Activated CD4-positive, alpha-beta T cell treated with anti-CD3 and anti-CD28 coated beads, Interleukin-2, amount 10 ng/mL, durations not matched to agents 24 days and 14 days (primary cell): Measurements from ENCODE around the gene NECAB3. TPM values are rescaled to one million over a fixed set of nuclear protein-coding genes. Genes with fewer than 3 reads are reported as not detected.

ENCODE experiments used
- DNase-seq: peaks from one replicate; pipeline ENCODE4 v3.0.0; 2022
- H3K27ac Mint-ChIP-seq: one replicate; pipeline ENCODE4 v1.8.0; 2022; ENCODE audit warnings: mild to moderate bottlenecking, mixed read lengths
- H3K27me3 Mint-ChIP-seq: one replicate; pipeline ENCODE4 v1.8.0; 2022; ENCODE audit warnings: mixed read lengths
- H3K36me3 Mint-ChIP-seq: one replicate; pipeline ENCODE4 v1.8.0; 2022; ENCODE audit warnings: low read depth, mild to moderate bottlenecking, mixed read lengths
- H3K4me1 Mint-ChIP-seq: one replicate; pipeline ENCODE4 v1.8.0; 2021; ENCODE audit warnings: mixed read lengths
- H3K4me3 Mint-ChIP-seq: one replicate; pipeline ENCODE4 v1.8.0; 2022; ENCODE audit warnings: mild to moderate bottlenecking, moderate library complexity, mixed read lengths
- H3K9me3 Mint-ChIP-seq: one replicate; pipeline ENCODE4 v1.8.0; 2021; ENCODE audit warnings: mixed read lengths
- intact Hi-C: fragments of 100-400 bp; cut with micrococcal nuclease; formaldehyde crosslinking; loops from one replicate; pipeline ENCODE4 v1.15.1; 2023
- total RNA-seq: library from RNA; stranded (reverse); gene quantifications from 2 replicates; pipeline ENCODE4 v1.2.3, GENCODE V29; 2022

The NECAB3 gene
- total RNA-seq, 1 donor from 2014 or later = 29.0 TPM

DNA sequence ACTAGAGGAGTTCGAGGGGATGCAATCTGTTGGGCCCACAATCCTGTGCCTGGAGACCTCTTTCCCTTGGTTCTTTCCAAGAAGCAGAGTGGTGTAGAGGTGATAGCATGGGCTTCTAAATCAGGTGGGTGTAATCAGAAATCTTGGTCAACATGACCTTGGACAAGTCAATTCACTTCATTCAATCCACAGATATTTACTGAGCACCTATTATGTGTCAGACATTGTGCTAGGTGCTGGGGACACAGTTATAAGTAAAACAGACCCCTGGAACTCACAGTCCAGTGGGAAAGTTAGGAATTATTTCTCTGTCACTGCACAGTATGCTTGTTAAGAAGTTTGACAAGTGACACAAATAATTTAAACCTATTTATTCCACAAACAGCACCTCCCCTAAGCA, 15.3 kb upstream of the NECAB3 start:
- Mint-ChIP-seq H3K4me1 (peaks cover 47% of the 10 kb centered on the region), H3K27me3 (no peaks in the 10 kb centered on the region), H3K27ac (peak overlapping the region; percentile 92), H3K36me3 (peaks cover 10% of the 10 kb centered on the region), H3K4me3 (peak overlapping the region; percentile 59), H3K9me3 (no peaks in the 10 kb centered on the region)
- no peak for DNase-seq
- intact Hi-C loops = loop anchor here (5.0 to 10.0 kb wide), 3 partner anchors 83 to 305 kb away; partner anchors contain the start of genes CHMP4B and RALY

DNA sequence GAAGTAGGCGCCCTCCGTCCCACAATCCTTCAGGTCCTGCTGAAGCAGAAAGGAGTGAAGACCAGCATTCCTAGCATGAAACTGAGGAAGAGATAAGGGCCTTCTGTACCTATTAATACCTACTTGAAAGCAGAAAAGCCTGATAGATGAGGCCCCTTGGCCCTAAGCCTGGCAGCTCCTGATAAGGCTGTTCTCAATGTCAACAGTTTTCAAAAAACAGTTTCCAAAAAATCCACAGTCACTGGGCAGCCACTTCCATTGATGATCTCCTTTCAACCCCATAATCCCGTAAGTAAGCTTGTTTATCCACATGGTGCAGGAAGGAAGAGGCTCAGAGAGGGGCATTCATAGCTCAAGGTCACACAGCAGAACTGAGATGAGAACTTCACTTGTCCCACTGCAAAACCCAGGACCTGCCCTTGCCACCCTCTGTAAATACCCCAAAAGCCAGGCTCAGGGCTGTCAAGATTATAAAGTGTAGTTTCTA, 14.8 kb upstream of the NECAB3 start:
- intact Hi-C loops = loop anchor here (1.0 to 10.0 kb wide), 4 partner anchors 20 to 306 kb away; partner anchors contain the start of genes CHMP4B and RALY
- H3K4me3 Mint-ChIP-seq = peak overlapping the region; percentile 16

DNA sequence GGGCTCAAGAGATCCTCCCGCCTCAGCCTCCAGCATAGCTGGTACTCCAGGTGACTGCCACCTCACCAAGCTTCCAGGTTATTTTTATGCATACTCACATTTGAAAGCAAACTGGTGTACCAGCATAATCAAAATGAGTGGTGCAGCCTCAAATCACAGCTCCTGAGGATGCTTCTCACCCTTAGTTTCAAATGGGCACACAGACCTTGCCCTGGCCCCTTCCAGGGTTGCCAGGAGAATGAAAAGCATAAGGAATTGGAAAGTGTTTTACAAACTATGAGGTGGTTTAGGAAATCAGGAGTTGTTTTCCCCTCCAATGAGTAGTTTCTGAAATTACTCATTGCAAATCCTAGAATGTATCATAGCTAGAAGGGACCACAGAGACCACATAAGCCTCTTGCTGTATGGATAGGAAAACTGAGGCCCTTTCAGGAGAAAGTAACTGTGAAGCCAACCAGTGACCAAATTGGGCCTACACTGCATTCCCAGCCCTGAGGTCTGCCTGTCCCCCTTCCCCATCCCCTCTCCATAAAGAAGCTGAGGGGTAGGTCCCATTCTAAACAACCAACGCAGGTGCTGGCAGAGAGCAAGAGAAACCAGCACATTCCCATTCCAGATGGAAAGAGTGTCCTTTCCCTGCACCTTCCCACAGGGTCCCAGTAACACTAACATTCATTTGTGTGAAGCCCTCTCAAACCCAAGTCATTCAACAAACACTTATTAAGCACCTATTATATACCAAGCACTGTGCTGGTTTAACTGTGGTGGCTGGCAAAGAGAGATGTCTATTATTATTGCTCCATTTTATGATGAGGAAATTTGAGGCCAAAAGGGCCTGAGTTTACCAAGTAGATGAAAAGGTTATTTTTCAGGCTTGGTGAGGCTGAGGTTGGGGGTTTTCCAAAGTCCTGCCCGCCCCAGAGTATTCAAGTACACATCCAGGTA, 14.0 kb upstream of the NECAB3 start:
- H3K27me3 Mint-ChIP-seq = no peaks in the 10 kb centered on the region
- peak overlapping the region; percentile 59 for H3K4me3 Mint-ChIP-seq
- peaks cover 55% of the 10 kb centered on the region for H3K4me1 Mint-ChIP-seq
- DNase-seq = peak; percentile 60
- peaks cover 9% of the 10 kb centered on the region for H3K36me3 Mint-ChIP-seq
- intact Hi-C loops = loop anchor here (1.0 to 10.0 kb wide), 6 partner anchors 21 to 307 kb away; partner anchors contain the start of genes C20orf144, CHMP4B, PXMP4 and RALY
- H3K9me3 Mint-ChIP-seq = no peaks in the 10 kb centered on the region
- peak overlapping the region; percentile 92 for H3K27ac Mint-ChIP-seq

More for the DNA sequence above, 14.8 kb upstream of the NECAB3 start:
- Mint-ChIP-seq H3K27me3 (no peaks in the 10 kb centered on the region), H3K9me3 (no peaks in the 10 kb centered on the region), H3K27ac (peak overlapping the region; percentile 92), H3K4me1 (peaks cover 52% of the 10 kb centered on the region), H3K36me3 (peaks cover 9% of the 10 kb centered on the region)
- DNase-seq = peak; percentile 60

DNA sequence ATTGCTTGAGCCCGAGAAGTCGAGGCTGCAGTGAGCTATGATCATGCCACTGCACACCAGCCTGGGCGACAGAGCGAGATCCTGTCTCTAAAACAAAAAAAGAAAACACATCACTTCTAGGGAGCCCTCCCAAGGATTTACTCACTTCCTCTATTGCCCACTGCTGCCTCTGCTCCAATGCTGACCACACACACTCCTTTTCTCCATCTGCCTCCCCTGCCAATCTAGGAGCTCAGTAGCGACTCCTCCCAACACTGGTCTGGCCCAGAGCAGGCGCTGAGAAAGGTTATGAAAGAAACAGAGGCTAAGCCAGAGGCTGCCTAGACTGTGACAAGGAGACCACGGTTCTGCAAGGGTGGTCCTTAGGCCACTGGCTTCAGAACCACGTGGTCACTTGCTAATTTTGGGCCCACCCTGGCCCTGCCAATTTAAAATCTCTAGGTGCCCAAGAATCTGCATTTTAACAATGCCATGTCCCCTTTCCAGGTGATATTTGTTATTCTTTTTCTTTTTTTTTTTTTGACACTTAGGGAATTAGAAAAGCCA, 13.2 kb upstream of the NECAB3 start:
- Mint-ChIP-seq H3K4me3 (peak overlapping the region; percentile 21), H3K27me3 (no peaks in the 10 kb centered on the region), H3K4me1 (peaks cover 61% of the 10 kb centered on the region), H3K9me3 (no peaks in the 10 kb centered on the region), H3K36me3 (peaks cover 9% of the 10 kb centered on the region), H3K27ac (no peak overlapping the region)
- peak; percentile 61 for DNase-seq
- intact Hi-C loops = loop anchor here (2.0 to 10.0 kb wide), 5 partner anchors 25 to 307 kb away; partner anchors contain the start of genes C20orf144, CHMP4B, PXMP4 and RALY

DNA sequence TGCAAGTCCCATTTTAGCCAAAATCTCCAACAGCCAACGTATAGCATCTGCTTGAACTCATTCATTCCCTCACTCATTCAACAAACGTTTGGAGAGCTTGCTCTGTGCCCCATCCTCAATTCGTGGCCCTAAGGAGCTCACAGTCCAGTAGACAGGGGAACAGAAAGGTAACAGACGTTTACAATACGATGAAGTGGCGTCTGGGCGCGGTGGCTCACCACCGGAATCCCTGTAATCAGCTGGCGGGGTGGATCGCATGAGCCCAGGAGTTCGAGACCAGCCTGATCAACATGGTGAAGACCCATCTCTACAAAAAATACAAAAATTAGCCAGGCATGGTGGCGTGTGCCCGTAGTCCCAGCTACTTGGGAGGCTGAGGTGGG, 12.7 kb upstream of the NECAB3 start:
- Mint-ChIP-seq H3K9me3 (no peaks in the 10 kb centered on the region), H3K27me3 (no peaks in the 10 kb centered on the region), H3K4me3 (peak overlapping the region; percentile 71), H3K4me1 (peaks cover 66% of the 10 kb centered on the region), H3K36me3 (peaks cover 9% of the 10 kb centered on the region), H3K27ac (peak overlapping the region; percentile 81)
- intact Hi-C loops = loop anchor here (1.0 to 10.0 kb wide), 6 partner anchors 13 to 308 kb away; partner anchors contain the start of genes C20orf144, CHMP4B, NECAB3 and PXMP4
- DNase-seq = peak; percentile 65

DNA sequence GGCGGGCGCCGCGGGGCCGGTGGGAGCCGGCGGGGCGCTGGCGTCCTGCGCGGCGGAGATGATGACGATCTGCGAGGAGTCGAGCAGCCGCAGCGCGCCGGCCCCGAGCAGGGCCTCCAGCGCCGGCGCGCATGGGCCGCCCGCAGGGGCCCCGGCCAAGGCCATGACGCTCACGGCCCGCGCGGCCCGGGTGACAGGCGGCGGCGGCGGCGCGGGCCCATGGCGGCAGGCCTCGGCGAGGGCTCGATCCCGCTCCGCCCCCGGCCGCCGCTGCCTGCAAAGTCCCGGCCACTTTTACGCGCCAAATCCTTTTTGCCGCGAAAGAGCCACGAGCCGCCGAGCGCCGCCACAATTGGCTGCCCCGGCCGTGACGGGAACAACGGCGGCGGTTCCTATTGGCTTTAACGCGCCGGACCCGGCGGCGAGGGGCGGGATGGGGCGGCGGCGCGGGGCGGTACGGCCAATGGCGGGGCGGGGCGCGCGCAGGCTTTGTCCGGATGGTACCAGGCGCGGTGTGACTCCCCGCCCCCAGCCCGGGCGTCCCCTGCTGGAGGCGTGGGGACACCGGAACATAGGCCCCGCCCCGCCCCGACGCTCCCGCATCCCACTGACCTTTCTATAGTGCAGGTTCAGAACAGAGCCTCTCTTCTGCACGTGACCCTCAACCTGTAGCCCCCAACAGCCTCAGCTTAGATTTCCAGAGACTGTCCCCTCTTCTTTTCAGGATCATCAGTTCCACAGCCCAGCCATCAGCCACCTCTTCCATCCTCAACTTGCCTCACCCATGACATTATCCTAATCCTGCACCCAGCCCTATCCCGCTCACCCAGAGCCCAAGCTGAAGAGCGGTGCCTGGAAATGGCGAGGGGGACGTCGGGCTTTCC, 12.1 kb upstream of the NECAB3 start, which contains the start of gene E2F1:
E2F1 (minus strand) TSS at position 286 of the 884 bp plus-strand sequence; CDS start at position 165, 121 bp downstream.
- H3K27ac Mint-ChIP-seq = peak within 1 kb of the TSS; percentile 93
- peak; percentile 99 for DNase-seq
- intact Hi-C loops = loop anchor here (1.0 to 10.0 kb wide), 6 partner anchors 12 to 308 kb away; partner anchors contain the start of genes C20orf144, CHMP4B, NECAB3 and PXMP4
- H3K27me3 Mint-ChIP-seq = no peaks in the 10 kb centered on the region
- peak within 1 kb of the TSS; percentile 96 for H3K4me3 Mint-ChIP-seq
- peaks cover 70% of the 10 kb centered on the region for H3K4me1 Mint-ChIP-seq
- peaks cover 11% of the 10 kb centered on the region for H3K36me3 Mint-ChIP-seq
- no peaks in the 10 kb centered on the region for H3K9me3 Mint-ChIP-seq

DNA sequence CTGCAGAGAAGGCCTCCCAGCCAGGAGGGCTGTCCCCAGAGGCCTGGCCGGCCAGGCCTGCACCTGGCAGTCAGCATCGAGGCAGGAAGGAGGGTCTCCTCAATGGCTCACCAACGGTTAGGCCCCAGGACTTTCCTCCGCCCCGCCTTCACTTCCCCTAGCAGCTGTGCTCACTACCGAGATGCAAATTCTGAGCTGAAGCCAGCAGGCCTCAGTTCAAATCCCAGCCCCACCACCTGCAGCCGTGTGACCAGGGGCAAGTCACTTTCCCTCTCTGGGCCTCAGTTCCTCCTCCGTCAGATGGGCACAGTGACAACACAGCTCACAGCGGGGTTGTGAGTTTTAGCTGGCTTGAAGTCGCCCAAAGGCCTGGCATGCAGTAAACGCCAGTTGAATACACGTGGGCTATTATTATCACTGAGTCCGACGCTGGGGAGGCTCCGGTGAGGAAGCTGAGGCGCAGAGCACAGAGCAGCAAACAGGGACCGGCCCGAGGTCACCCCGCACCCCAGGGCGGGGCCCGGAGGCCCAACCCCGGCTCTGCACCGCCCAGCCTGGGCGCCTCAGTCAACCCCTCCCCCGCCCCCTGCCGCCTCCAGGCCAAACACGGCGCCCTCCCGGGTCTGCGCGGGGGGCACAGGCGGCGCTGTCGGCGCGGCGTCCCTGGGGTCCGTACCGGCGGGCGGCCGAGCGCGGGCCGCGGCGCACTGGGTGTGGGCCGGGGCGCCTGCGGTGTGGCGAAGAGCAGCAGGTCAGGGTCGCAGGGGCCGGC, 11.3 kb upstream of the NECAB3 start:
- no peaks in the 10 kb centered on the region for H3K9me3 Mint-ChIP-seq
- H3K27me3 Mint-ChIP-seq = no peaks in the 10 kb centered on the region
- H3K27ac Mint-ChIP-seq = peak overlapping the region; percentile 93
- peak overlapping the region; percentile 96 for H3K4me3 Mint-ChIP-seq
- H3K4me1 Mint-ChIP-seq = peaks cover 77% of the 10 kb centered on the region
- peak; percentile 89 for DNase-seq
- peaks cover 12% of the 10 kb centered on the region for H3K36me3 Mint-ChIP-seq
- intact Hi-C loops = loop anchor here (1.0 to 10.0 kb wide), 6 partner anchors 11 to 309 kb away; partner anchors contain the start of genes C20orf144, CHMP4B, NECAB3 and PXMP4

DNA sequence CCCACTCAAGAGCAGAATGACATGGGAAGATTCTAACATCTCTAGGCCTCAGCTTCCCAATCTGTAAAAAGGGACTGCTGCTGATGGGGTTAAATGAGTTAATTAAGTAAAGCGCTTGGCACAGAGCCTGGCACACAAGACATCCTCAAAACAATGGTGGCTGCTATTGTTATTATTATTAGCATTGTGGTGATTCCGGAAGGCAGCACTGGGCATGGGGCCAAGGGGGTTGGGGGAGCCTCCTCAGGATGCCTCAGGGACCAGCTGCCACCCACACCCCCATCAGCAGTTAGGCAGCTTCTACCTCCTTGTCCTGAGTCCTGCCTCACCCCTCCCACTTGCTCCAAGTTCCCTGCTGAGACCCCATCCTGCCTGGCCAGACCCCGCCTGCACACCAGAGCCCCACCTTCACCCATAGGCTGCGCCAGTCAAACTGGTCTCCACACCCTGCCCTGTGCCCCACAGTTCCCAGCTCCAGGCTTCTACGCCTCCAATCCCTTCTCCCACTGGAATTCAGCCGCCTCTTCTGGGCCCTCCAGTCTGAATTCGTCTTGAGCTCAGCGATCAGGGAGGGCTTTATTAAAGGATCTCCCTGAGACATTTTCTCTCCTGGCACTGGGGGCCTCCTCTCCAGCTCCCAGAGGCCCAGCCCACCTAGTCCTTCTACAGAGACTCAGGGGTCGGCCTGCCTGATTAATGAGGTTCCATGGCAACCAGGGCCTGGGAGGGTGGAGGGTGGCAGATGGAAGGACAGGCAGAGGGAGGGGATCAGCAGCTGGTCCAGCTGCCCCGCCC, 10.5 kb upstream of the NECAB3 start:
- intact Hi-C loops = loop anchor here (5.0 to 10.0 kb wide), 3 partner anchors 88 to 310 kb away; partner anchors contain the start of genes CHMP4B and RALY
- Mint-ChIP-seq H3K27me3 (no peaks in the 10 kb centered on the region), H3K4me1 (peaks cover 77% of the 10 kb centered on the region), H3K9me3 (no peaks in the 10 kb centered on the region), H3K27ac (peak overlapping the region; percentile 93), H3K4me3 (peak overlapping the region; percentile 96), H3K36me3 (peaks cover 13% of the 10 kb centered on the region)
- no peak for DNase-seq

DNA sequence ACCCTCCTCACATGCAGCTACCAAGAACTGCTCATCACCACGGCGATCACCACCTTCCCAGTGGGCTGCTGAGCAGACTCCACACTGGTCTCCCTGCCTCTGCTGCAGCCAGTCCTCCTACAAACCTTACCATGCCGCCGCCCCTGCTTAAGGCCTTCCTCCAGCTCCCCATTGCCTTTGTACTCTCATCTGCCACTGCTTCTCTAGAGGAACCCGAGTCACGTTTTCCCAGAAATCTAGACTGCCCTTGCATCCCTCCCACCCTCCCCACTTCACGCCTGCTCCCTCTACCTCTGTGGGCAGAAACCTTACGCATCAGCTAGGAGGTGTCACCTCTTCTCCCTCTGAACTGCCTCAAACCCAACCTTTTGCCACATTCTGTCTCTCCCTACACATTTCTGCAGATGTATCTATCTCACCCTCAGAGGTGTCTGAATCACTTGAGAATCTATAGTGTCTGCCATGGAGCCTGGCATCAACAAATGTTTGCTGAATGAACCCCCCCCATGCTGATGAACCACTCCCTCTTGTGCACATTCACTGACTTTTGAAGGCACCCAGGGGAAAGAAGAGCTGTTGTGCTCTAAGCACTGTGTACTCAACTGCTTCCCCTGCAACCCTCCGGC, 7.6 kb upstream of the NECAB3 start:
- Mint-ChIP-seq H3K9me3 (no peaks in the 10 kb centered on the region), H3K36me3 (peaks cover 31% of the 10 kb centered on the region), H3K27me3 (no peaks in the 10 kb centered on the region), H3K4me3 (peak overlapping the region; percentile 74), H3K4me1 (peaks cover 69% of the 10 kb centered on the region), H3K27ac (peak overlapping the region; percentile 78)
- DNase-seq = peak; percentile 67
- intact Hi-C loops = loop anchor here (10.0 kb wide), 1 partner anchor 313 kb away; the partner anchor contains the start of gene RALY

DNA sequence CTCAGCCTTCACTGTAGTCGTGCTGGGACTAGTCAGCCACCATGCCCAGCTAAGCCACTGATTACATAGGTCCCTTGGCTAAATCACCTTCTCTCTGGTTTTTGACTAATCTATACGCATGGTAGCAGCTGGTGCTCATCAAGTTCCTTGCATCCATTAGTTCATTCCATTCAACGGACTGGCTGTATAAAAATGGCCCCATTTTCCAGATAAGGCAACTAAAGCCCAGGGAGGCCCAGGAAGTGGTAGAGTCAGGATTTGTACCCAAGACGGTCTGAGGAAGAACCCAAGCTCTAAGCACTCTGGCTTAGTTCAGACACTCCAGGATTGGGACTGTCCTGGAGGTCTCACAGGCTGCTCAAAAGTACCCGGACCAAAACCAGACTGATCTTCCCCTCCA, 7.1 kb upstream of the NECAB3 start:
- Mint-ChIP-seq H3K4me1 (peaks cover 65% of the 10 kb centered on the region), H3K4me3 (peak overlapping the region; percentile 74), H3K36me3 (peaks cover 35% of the 10 kb centered on the region), H3K9me3 (no peaks in the 10 kb centered on the region), H3K27ac (peak overlapping the region; percentile 78), H3K27me3 (no peaks in the 10 kb centered on the region)
- no peak for DNase-seq
- intact Hi-C loops = loop anchor here (10.0 kb wide), 1 partner anchor 314 kb away; the partner anchor contains the start of gene RALY

DNA sequence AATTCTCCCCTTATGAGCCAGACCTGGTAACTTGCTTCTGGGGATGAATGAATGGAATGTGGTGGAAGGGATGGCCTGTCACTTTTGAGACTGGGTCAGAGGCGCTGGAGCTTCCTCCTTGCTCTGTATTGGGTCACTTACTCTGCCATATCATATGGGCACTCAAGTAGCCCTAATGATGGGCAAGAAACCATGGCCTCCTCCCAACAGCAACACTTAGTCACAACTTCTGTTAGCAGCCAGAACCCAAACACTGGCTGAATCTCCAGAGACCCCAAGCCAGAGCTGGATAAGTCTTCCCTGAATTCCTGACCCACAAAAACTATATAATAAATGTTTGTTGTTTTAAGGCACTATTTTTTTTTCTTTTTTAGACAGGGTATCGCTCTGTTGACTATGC, 6.5 kb upstream of the NECAB3 start:
- Mint-ChIP-seq H3K27ac (peak overlapping the region; percentile 80), H3K36me3 (peaks cover 35% of the 10 kb centered on the region), H3K27me3 (no peaks in the 10 kb centered on the region), H3K4me1 (peaks cover 65% of the 10 kb centered on the region), H3K9me3 (no peaks in the 10 kb centered on the region), H3K4me3 (peak overlapping the region; percentile 51)
- intact Hi-C loops = loop anchor here (10.0 kb wide), 1 partner anchor 314 kb away; the partner anchor contains the start of gene RALY
- no peak for DNase-seq
